Amniotic epithelial cell (primary cell): ENCODE results near the gene SLC12A5.

ENCODE experiments used
- DNase-seq: peaks from one replicate; pipeline ENCODE4 v3.0.0-alpha.2; 2010; ENCODE audit warnings: low read depth

The SLC12A5 gene

GRCh38 chr20:46056027-46056833 lies 27.2 kb downstream of the SLC12A5 start:
- DNase-seq, result no peak

DNA sequence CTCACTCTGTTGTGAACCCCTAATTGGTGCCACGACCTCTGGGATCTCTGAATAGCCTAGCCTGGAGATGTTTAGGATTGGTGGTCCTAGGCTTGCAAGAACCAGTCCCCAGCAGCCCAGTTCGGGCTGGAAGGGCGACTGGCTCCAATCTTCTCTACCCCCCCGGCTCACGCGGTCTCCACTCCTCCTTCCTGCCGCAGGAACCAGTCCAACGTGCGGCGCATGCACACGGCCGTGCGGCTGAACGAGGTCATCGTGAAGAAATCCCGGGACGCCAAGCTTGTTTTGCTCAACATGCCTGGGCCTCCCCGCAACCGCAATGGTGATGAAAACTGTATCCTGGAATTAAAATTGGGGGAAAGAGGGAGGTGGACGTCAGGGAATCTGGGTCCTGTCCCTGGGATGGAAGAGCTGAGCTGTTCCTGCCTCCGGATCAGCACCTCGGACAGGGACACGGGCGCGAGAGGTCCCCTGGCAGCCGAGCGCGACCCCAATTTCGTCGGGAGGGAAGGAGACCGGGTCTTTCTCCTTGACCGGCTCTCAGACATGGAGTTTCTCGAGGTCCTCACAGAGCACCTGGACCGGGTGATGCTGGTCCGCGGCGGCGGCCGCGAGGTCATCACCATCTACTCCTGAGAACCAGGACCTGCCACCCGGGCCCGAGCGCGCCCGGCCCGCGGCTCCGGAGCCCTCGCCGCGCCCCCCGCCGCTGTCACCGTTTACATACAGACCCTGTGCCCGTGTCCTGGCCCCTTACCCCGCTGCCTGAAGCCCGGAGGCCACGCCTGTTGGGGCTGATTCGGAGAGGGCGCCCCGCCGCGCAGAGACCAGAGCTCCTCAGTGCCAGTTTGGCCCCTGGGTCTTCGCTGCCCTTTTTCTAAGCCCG lies 28.2 kb downstream of the SLC12A5 start:
- DNase-seq, result peak; percentile 66

DNA sequence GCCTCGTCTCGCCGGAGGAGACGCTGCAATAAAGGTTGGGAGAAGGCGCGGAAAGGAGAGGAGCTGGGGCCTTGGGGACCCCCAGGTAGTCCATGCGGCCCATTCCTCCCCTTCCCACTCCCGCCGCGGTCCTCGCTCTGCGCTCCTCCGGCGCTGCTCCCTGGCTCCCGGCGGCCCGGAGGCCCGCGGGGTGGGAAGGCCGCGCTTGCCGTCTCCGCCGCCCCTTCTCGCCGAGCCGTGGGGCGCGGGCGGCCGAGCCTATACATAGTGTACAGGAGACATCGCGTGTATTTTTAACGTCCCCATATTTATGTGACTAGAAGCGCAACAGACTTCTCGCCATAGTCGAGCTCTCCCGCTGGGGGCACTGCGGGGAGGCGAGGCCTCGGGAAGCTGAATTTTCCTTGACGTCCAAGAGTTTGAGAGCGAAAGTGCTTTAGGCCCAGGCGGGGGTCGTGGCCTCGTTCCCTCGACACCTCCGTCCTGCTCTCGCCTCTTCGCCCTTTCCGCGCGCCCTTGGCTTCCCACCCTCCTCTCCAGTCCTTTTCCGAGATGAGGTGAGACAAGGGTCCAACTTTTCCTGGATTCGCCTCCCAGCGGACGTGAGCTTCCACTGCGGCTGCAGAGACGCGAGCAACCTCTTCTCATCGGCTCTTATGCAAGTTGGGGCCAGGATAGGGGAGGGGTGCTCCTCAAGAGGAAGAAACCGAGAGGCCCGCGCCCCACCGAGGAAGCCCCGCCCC lies 29.0 kb downstream of the SLC12A5 start:
- peak; percentile 50 for DNase-seq

DNA sequence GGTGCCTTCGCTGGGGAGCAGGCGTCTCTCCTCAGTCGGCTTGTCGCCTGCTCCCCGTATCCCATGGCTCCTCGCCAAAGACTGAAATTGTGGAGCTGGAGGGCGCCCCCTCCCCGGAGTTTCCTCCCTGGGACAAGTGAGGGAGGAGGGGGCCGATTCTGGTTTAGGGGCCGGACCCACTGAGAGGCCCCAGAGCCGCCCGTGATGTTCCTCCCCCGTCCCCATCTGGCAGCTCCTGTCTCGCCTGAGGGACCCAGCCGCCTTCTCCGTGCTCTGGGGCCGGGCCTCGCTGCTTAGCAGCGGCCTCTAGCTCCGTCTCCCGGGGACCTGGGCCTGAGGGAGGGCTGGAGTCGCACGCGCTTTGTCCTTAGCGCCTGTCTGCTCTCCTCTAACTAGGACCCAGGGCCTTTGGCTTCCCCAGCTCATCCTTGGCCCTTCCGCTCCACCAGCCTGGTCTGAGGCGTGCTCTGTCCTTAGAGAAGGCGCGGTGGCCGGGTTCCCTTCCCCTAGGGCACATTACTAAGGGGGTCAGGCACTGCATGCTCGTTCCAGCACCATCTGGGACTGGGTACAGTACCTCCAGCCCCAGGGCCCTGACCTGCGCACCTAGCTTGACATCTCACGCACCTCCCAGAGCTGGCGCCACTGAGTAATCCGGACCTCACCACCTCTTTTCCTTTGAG lies 29.7 kb downstream of the SLC12A5 start:
- no peak for DNase-seq

DNA sequence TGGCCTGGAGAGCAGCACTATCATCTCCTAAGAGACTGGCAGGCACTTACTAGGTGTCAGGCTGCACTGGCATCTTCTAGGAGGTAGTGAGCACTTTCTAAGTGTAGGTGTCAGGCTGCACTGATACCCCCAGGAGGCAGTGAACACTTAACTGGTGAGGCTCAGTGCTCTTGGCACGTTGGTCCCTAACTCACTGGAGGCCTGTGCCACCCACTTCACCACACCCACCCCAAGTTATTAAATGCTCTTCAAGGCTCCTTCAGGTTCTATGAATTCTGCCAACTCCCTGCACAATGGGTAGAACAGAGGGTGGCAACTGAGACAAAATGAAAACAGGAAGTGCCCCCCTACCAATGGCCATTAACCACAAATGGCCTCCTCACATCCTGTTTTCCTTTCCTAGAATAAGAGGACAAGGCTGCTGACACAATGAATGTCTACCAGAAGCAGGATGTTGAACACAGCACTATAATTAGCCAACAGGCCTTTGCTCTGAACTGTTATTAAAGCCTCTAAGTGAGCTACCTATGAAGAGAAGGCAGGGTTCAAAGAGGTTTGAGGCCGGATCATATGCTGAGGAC lies 31.4 kb downstream of the SLC12A5 start:
- DNase-seq, result no peak

DNA sequence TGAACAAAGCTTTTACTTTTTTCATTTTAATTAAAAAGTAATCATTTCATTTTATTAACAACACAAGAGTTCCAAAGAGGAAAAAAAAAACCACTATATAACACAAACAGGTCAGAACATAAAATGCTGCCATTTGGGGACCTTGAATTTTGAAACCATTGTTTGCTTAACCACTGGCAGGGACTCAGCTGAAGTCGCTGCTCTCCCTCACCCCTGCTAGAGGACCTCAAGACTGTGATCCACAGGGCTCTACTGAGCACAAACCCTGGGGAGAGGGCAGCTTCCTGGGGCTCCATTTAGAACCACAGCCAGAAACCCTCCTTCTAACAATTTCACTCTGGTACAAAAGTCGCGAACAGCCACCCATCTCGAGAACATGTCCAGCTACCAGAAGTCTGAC lies 32.0 kb downstream of the SLC12A5 start:
- no peak for DNase-seq

- DNase-seq, result no peak
Observed at GRCh38 chr20:46062151-46062550, 33.1 kb downstream of the SLC12A5 start.

DNA sequence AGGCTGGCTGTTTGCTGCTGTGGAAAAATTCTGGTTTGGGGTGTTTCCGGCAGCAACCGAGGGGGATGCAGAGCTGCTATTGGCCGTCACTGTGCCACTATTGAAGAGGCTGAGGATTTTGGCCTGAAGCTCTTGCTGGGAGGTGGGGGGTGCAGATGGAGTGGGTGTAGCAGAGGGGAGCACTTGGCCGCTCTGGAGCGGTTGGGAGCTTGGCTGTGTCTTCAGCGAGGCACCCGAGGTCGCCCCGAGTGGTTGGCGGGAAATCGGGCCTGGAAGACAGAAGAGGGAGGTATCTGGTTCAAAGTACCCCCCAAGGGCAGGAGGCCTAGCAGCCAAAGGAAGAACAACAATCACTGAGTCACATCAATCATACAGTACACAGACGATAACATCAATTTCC lies 33.6 kb downstream of the SLC12A5 start:
- no peak for DNase-seq

DNA sequence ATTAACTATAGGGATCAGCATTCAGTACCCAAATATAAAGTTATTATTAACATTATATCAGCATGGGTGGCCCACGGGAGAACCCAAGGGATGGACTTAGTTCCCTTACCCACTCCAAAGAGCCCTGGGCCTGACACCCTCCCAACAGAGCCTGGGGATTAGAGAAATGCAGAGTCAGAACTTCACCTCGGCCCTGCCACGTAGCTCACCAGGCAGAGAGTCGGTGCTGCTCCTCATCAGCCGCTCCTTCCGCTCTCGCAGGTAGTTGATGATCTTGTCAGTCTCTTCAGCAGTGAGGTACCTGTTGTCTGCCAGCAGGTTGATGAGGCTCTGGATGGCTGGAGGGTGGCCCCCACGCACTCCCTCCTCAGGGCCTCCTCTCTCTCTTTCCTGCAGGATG lies 34.1 kb downstream of the SLC12A5 start:
- no peak for DNase-seq

DNA sequence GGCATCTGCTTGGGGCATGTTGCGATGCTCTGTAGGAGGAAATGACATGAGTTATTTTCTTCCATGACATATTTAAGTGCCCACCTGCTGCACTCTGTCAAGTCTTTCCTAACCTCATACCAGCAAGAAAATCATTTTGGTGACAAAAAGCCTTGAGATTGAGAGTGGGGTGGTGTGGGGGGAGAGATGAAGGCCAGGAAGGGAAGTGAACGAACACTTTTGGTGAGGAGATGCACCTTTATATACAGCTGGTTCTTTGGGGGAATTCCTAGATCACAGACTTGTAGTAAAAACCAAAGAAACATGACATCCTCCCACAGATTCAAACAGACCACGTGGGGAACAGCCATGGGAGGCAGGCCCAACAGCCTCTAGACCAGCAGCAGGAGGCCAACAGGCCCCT lies 34.6 kb downstream of the SLC12A5 start:
- no peak for DNase-seq

DNA sequence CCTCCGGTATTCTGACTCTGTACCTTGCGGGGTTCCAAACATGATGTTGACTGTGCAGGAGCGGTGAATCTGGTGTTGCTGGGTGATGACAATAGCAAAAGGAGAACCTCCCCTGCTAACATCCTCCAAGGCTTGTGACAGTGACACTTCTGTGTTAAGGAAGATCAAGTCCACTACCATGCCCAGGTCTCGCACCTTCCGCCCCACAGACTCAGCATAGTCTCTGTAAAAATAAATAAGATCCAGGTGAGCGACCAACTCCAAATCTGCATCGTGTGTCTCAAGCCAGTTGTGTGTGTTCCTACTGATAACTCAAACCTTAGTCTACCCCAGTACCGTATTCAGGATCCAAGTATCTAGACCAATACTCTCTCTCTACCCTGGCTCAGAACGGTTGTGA lies 36.0 kb downstream of the SLC12A5 start:
- no peak for DNase-seq

- no peak for DNase-seq
Observed at GRCh38 chr20:46065691-46066090, 36.7 kb downstream of the SLC12A5 start.

GRCh38 chr20:46070215-46070900 lies 41.3 kb downstream of the SLC12A5 start:
- peak; percentile 92 for DNase-seq

GRCh38 chr20:46071573-46071972 lies 42.6 kb downstream of the SLC12A5 start:
- DNase-seq, result peak; percentile 32

GRCh38 chr20:46073024-46073423 lies 44.0 kb downstream of the SLC12A5 start:
- no peak for DNase-seq

DNA sequence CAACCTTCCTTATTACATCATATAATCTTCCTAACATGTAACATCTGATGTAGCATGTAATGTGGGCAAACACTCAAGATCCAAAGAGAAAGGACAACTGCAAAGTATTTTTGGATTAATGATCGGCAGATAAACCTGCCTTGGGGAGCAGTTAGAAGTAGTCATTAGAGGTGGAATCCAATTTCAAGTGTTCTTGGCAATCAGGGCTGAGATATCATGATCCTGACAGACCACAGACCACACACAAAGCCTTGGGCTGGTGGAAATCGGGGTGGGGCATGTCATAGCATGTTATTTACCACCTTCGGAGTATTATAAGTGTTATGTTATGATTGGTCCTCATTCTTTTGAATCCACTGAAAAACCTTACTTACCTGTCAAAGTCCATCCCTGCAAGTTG lies 44.4 kb downstream of the SLC12A5 start:
- DNase-seq, result no peak

DNA sequence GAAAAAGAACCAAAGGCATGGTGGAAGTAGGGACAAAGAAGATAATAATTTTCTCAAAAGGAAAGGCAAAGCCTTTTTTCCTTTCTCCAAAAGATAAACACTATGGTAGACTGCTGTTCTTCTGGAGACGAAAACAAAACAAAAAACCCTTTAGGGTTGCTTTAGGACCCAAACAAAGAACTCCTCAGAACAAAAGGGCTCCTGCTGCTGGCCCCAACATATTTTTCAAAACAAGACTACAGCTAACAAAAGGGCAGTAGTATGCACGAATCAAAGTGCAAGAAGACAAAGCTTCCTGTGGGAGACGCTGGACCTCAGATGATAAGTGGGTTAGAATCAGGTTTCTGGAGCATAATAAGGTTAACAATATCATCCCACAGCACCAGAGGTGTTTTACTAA lies 45.0 kb downstream of the SLC12A5 start:
- no peak for DNase-seq

GRCh38 chr20:46076806-46077205 lies 47.8 kb downstream of the SLC12A5 start:
- no peak for DNase-seq

DNA sequence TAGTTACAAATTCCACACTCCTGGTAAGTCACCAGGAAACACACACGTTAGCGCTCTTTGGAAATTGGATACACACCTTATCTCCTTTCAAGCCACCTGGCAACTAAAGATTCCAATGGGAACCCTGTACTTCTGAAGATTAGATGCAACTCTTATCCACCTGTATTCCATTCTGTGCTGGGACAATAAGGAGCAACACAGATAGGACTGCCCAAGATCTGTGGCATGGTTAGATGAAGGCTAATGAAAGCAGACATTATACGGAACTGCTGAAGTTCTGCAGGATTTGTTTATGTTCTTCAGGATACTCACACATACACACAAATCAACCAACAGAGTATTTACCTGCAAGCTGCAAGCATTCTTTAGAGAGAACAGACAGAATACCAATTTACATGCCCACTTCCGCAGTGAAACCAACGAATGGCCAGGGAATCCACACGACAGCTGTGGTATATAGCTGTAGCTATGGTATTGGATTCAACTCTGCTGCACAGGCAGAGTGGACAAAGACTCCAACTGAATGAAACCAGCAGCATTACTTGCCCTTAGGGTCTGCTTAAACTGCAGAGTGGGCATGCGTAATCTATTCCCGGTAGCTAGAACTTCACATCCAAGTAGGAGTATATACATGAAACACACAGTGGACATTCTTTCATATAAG lies 48.8 kb downstream of the SLC12A5 start:
- DNase-seq, result no peak

GRCh38 chr20:46078954-46079353 lies 49.9 kb downstream of the SLC12A5 start:
- DNase-seq, result no peak
